ENCODE results near the gene MICU1.
A peak's percentile ranks its signal among the peaks of the same experiment; 100 is the strongest.

The MICU1 gene

GRCh38 chr10:72322280-72323058 is 303.4 kb downstream of the MICU1 start:
- no peak for DNase-seq

DNA sequence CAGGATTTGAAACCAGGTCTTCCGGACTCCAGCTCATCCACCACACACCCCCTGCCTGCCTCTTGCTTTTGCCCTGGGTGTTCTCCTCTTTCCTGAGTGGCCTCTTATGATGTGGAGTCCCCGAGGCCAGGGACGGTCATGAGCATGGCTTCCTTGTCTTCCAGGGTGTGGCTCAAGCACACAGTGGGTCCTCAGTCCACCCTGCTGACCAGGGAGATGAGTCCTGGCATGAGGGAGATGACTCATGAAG is 303.9 kb downstream of the MICU1 start:
- no peak for DNase-seq

GRCh38 chr10:72321248-72322029 is 304.4 kb downstream of the MICU1 start:
- no peak for DNase-seq

DNA sequence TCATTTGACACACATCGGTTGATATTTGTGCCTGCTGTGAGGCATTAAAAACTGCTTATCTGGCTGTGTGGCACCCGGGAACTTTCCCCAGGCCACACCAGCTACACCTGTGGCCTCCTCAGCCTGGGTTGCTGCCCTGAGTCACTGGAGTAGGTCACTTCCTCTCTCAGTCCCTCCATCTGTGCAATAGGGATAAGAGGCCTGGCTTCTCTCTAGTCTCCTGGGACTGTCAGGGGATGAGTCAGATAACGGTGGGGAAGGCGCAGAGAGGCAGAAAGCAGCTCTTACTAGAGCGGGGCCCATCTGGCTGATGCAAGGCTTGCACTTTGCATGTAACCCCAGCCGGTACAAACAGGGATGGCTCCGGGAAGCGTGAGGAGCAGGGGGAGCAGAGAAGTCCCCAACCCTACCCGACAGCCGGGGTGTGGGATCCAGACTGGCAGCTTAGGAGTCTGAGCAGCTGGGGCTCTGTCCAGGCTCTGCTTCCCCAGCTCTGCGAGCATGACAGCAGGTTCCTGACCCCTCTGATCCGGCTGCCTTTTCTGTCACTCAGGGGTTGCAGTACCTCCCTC is 305.1 kb downstream of the MICU1 start:
- DNase-seq = no peak

DNA sequence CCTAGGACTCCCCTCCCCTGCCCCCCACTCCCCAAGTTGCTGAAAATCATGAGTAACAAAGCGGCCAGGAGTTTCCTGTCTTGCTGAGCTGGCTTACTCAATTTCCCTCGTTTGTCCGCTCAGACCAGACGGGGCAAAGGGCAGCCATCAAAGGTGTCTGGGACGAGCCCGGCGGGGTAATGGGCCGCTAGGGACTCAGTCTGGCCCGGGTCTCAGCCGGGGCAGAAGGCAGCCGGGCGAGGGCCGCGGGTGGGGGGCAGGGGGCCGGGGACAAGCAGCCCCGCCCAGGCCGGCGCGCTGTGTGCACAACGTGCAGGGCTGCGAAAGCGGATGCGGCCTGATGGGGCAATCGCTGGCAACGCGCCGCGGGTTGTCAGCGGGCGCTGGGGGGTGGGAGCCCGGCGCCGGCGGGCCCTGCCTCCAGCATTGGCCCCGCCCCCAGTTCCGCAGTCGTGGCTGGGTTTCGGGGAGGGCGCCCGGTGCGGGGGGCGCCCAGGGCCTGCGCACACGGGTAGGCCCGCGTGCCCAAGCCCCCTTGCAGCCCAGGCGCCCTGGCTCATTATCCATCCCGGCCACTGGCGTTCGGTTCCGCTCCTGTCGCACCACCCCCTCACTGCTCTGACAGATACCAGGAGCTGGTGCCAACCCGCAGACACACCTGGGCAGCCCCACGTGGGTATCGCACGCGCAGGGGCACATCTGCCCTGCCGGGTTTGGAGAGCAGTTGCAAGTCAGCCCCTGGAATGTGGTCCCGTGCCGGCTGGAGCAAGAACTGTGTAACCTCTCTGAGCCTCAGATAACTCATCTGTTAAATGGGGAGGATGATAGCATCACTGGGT is 306.2 kb downstream of the MICU1 start:
- peak; percentile 31 for DNase-seq

DNA sequence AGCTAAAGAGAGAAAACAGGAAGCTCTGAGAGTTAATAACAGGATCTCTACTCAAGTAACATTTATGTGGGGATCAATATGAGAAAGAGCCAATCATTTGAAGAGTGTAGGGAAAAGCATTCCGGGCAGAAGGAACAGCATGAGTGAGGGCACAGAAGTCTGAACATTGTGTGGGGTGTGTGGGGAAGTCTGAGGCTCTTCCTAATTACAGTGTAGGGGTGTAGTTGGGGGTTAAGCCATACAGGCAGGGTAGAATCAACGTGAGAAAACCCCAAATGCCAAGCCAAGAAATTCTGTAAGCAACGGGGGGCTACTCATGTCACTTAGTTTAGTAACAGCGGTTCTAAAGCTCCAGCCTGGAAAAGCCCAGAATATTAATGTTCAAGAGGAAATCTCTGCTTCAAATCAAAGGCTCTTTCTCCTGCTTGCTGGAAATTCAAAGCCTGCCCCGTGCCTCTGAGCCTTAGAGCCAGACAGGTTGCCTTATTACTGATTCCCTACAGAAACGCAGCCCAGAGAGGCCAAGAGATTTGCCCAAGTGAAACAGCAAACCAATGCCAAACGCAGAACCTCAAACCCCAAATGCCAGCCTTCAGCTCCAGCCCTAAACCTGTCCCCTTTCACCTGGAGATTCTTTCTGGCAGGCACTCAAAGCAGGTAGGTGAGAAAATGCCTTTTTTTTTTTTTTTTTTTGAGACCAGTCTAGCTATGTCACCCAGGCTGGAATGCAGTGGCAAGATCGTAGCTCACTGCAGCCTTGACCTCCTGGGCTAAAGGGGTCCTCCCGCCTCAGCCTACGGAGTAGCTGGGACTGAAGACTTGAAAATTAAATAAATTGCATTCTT is 307.2 kb downstream of the MICU1 start:
- DNase-seq = no peak

All from NCI-H748 treated with DMSO at 0.1 percent for 48 hours (cell line).